CD14-positive monocyte (primary cell): ENCODE data around the gene FBL. TPM values are rescaled to one million over a fixed set of nuclear protein-coding genes. Genes with fewer than 3 reads are reported as not detected.

Source experiments
- DNase-seq, 3 donors: peaks; one replicate each; pipeline ENCODE4 v3.0.0-alpha.2; 2011 to 2022
- H2AFZ ChIP-seq: 2 replicates; pipeline ENCODE4 v1.6.0; 2012; ENCODE audit warnings: mild to moderate bottlenecking, low read depth, low read length, inconsistent platforms; ENCODE audit not compliant: insufficient read depth, poor library complexity, severe bottlenecking
- H3K27ac ChIP-seq, 2 donors: 1 replicate in 1 of 2; 2 replicates in 1 of 2; pipeline ENCODE4 v1.5.1; 2012 to 2013; ENCODE audit warnings: low read length in 2 of 2, control low read depth in 1 of 2, inconsistent platforms in 1 of 2, low read depth in 1 of 2, mild to moderate bottlenecking in 1 of 2
- H3K27me3 ChIP-seq, 2 donors: one replicate each; pipeline versions ENCODE4 v1.6.0 to v1.6.1; 2011 to 2013; ENCODE audit warnings: low read length in 2 of 2; ENCODE audit not compliant: control insufficient read depth in 2 of 2, insufficient read depth in 2 of 2
- H3K36me3 ChIP-seq, 2 donors: replicated peaks in 1 of 2; 1 replicate in 1 of 2; 2 replicates in 1 of 2; pipeline versions ENCODE4 v1.5.1 to v1.6.1; 2012 to 2013; ENCODE audit warnings: low read length in 2 of 2, control low read depth in 1 of 2, inconsistent platforms in 1 of 2, mild to moderate bottlenecking in 1 of 2; ENCODE audit not compliant: insufficient read depth in 2 of 2, control insufficient read depth in 1 of 2
- H3K4me1 ChIP-seq, 2 donors: 1 replicate in 1 of 2; 2 replicates in 1 of 2; pipeline versions ENCODE4 v1.5.1 to v1.6.1; 2012 to 2013; ENCODE audit warnings: low read length in 2 of 2, control low read depth in 1 of 2, inconsistent platforms in 1 of 2, mild to moderate bottlenecking in 1 of 2, moderate library complexity in 1 of 2; ENCODE audit not compliant: insufficient read depth in 2 of 2, control insufficient read depth in 1 of 2
- H3K4me2 ChIP-seq: replicated peaks from 2 replicates; pipeline ENCODE3; 2012; ENCODE audit warnings: low read length, moderate library complexity, mild to moderate bottlenecking; ENCODE audit not compliant: poor library complexity, severe bottlenecking; ENCODE audit errors: extremely low read depth
- H3K4me3 ChIP-seq, 3 experiments: fragments of 200-600 bp in 1 of 3; sonication (generic) in 1 of 3; replicated peaks in 1 of 3; 1 replicate in 2 of 3; 2 replicates in 1 of 3; pipeline ENCODE4 v1.5.1; 2011 to 2013; ENCODE audit warnings: low read length in 3 of 3, mild to moderate bottlenecking in 3 of 3, control low read depth in 2 of 3, low read depth in 2 of 3, inconsistent platforms in 1 of 3, moderate library complexity in 1 of 3
- H3K79me2 ChIP-seq: 2 replicates; pipeline ENCODE4 v1.6.0; 2012; ENCODE audit warnings: mild to moderate bottlenecking, control low read depth, inconsistent platforms, low read length, moderate library complexity; ENCODE audit not compliant: insufficient read depth
- H3K9ac ChIP-seq: 2 replicates; pipeline ENCODE4 v1.6.0; 2017; ENCODE audit warnings: low read length, mild to moderate bottlenecking; ENCODE audit not compliant: insufficient read depth, poor library complexity, severe bottlenecking
- H3K9me3 ChIP-seq, 2 donors: replicated peaks in 1 of 2; 1 replicate in 1 of 2; 2 replicates in 1 of 2; pipeline versions ENCODE4 v1.5.1 to v1.6.1; 2012 to 2013; ENCODE audit warnings: low read length in 2 of 2, control low read depth in 1 of 2; ENCODE audit not compliant: control insufficient read depth in 1 of 2, insufficient read depth in 1 of 2
- H4K20me1 ChIP-seq: 2 replicates; pipeline ENCODE4 v1.6.0; 2012; ENCODE audit warnings: mild to moderate bottlenecking, low read length, control low read depth, moderate library complexity; ENCODE audit not compliant: insufficient read depth
- H3K27ac Mint-ChIP-seq, 7 donors: one replicate each; pipeline ENCODE4 v1.8.0; 2020; ENCODE audit warnings: mild to moderate bottlenecking in 7 of 7, mixed read lengths in 7 of 7, moderate library complexity in 6 of 7, inconsistent platforms in 2 of 7
- H3K27me3 Mint-ChIP-seq, 3 donors: one replicate each; pipeline ENCODE4 v1.8.0; 2021 to 2022; ENCODE audit warnings: low read depth in 3 of 3, mild to moderate bottlenecking in 3 of 3, mixed read lengths in 3 of 3, moderate library complexity in 3 of 3, inconsistent platforms in 1 of 3
- H3K36me3 Mint-ChIP-seq, 2 donors: one replicate each; pipeline ENCODE4 v1.8.0; 2020; ENCODE audit warnings: mixed read lengths in 2 of 2, inconsistent platforms in 1 of 2, mild to moderate bottlenecking in 1 of 2
- H3K4me1 Mint-ChIP-seq: one replicate; pipeline ENCODE4 v1.8.0; 2020; ENCODE audit warnings: mild to moderate bottlenecking, mixed read lengths
- H3K4me3 Mint-ChIP-seq, 2 donors: one replicate each; pipeline ENCODE4 v1.8.0; 2020; ENCODE audit warnings: mild to moderate bottlenecking in 2 of 2, mixed read lengths in 2 of 2, moderate library complexity in 1 of 2
- H3K9me3 Mint-ChIP-seq, 7 donors: one replicate each; pipeline ENCODE4 v1.8.0; 2020 to 2022; ENCODE audit warnings: mixed read lengths in 7 of 7, mild to moderate bottlenecking in 6 of 7, moderate library complexity in 6 of 7, inconsistent platforms in 2 of 7
- WGBS: methylation state at CpG from one replicate; pipeline ENCODE4 v1.1.5; 2013; ENCODE audit warnings: missing lambda C conversion rate; ENCODE audit not compliant: insufficient coverage; 5-methylcytosine and 5-hydroxymethylcytosine counted together
- intact Hi-C, 2 donors: fragments of 100-400 bp; cut with micrococcal nuclease; formaldehyde crosslinking; loops; one replicate each; pipeline versions ENCODE4 v1.15.0 to v1.15.1; 2023
- polyA plus RNA-seq, 3 donors: library from polyadenylated mRNA; depleted of rRNA in 1 of 3; unstranded in 2 of 3; stranded (reverse) in 1 of 3; fragments of 300-500 nt in 2 of 3; fragments of >200 nt in 1 of 3; fragmentation: Illumina TruSeq in 2 of 3; gene quantifications; 1 replicate in 2 of 3; 2 replicates in 1 of 3; pipeline ENCODE4 v1.2.3, GENCODE V29; 2012 to 2021
- TF ChIP-seq, protein P1 (sequence below): fragments of 200-600 bp; IDR thresholded peaks from one replicate; pipeline ENCODE4 v1.8.0; 2022; ENCODE audit warnings: antibody characterized with exemption, mild to moderate bottlenecking

Gene FBL
- polyA plus RNA-seq, 3 donors = 57.1 to 157 (median 60.3) TPM

DNA sequence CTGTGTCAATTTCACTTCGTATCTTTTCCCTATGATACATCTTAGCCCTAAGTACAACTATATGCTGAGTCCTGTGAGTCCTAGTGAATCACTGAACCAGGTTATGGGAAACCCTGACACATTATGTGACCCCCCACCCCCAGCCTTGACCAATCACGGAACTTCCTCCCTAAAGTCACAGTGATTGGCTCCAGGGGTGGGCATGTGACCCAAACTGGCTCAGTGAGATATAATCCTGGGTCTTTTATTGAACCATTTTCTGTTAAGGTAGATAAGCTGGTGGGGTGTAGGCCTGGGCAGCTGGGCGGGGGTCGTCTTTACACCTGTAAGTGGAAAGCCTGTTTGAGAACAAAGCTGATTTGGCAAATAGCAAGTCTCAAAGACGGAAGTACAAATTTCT lies 19.8 kb upstream of the FBL start:
- Histone ChIP-seq H3K79me2 (no peaks in the 10 kb centered on the region), H3K27me3 (no peaks in the 10 kb centered on the region), H3K36me3 (no peaks in the 10 kb centered on the region), H3K9ac (no peak overlapping the region), H3K9me3 (no peaks in the 10 kb centered on the region), H3K4me3 (no peak overlapping the region), H3K4me2 (no peak overlapping the region), H2AFZ (no peak overlapping the region), H3K27ac (no peak overlapping the region), H4K20me1 (no peaks in the 10 kb centered on the region), H3K4me1 (no peaks in the 10 kb centered on the region)
- Mint-ChIP-seq H3K27ac (no peak overlapping the region), H3K9me3 (no peaks in the 10 kb centered on the region), H3K4me1 (no peaks in the 10 kb centered on the region), H3K27me3 (peaks cover 5 to 10% (median 6%) of the 10 kb centered on the region in 3 donors), H3K4me3 (peak overlapping the region in 1 of 2 donors; percentile 1), H3K36me3 (no peaks in the 10 kb centered on the region)
- WGBS = 83% methylated on average over 3 of the region's 5 CpGs
- DNase-seq = peak in 1 of 3 donors; percentile 18
- intact Hi-C loops = no loop called here
- TF ChIP-seq, protein P1, sequence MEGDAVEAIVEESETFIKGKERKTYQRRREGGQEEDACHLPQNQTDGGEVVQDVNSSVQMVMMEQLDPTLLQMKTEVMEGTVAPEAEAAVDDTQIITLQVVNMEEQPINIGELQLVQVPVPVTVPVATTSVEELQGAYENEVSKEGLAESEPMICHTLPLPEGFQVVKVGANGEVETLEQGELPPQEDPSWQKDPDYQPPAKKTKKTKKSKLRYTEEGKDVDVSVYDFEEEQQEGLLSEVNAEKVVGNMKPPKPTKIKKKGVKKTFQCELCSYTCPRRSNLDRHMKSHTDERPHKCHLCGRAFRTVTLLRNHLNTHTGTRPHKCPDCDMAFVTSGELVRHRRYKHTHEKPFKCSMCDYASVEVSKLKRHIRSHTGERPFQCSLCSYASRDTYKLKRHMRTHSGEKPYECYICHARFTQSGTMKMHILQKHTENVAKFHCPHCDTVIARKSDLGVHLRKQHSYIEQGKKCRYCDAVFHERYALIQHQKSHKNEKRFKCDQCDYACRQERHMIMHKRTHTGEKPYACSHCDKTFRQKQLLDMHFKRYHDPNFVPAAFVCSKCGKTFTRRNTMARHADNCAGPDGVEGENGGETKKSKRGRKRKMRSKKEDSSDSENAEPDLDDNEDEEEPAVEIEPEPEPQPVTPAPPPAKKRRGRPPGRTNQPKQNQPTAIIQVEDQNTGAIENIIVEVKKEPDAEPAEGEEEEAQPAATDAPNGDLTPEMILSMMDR = no peak

DNA sequence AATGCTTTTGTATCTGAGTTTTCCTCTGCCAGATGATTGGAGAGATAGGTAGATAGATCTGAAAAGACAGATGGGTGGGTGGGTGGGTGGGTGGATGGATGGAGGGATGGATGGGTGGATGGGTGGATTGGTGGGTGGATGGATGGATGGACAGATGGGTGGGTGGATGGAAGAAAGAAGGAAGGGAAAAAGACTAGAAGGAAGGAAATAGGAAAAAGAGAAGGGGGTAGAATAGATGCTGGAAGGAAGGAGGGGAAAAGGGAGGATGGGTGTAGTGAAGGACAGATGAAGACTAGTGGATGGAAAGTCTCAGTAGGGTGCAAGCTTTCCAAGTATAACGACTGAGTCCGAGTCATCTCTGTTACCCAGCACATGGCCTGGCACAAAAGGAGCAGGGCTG lies 19.0 kb upstream of the FBL start:
- Histone ChIP-seq H3K27me3 (no peaks in the 10 kb centered on the region), H3K4me2 (no peak overlapping the region), H3K36me3 (no peaks in the 10 kb centered on the region), H3K4me3 (no peak overlapping the region), H2AFZ (no peak overlapping the region), H3K9me3 (no peaks in the 10 kb centered on the region), H3K9ac (no peak overlapping the region), H3K27ac (no peak overlapping the region), H3K79me2 (no peaks in the 10 kb centered on the region), H4K20me1 (no peaks in the 10 kb centered on the region), H3K4me1 (no peaks in the 10 kb centered on the region)
- Mint-ChIP-seq H3K27ac (no peak overlapping the region), H3K27me3 (peaks cover 4 to 14% (median 7%) of the 10 kb centered on the region in 3 donors), H3K9me3 (no peaks in the 10 kb centered on the region), H3K36me3 (no peaks in the 10 kb centered on the region), H3K4me1 (no peaks in the 10 kb centered on the region), H3K4me3 (no peak overlapping the region)
- WGBS = 100% methylated on average over 2 of the region's 2 CpGs
- intact Hi-C loops = no loop called here
- TF ChIP-seq, protein P1 = no peak
- no peak for DNase-seq
